SKM-1 (cell line): Measurements from ENCODE around the gene WDR18.

Source experiments
- DNase-seq: peaks from one replicate; lab custom pipeline; 2025; ENCODE audit not compliant: unreplicated experiment; lab: John Stamatoyannopoulos, UW

WDR18 gene

GRCh38 chr19:1041272-1041834 lies 57.2 kb downstream of the WDR18 start:
- DNase-seq: no peak

- DNase-seq: no peak
Measured at GRCh38 chr19:1041835-1042685, 57.9 kb downstream of the WDR18 start.

GRCh38 chr19:1042689-1043511 lies 58.8 kb downstream of the WDR18 start:
- no peak for DNase-seq
